Erythroblast (primary cell): ENCODE results near the gene ADAMTS2.

ENCODE experiments used
- GATA1 ChIP-seq: IDR thresholded peaks from 2 replicates; pipeline ENCODE4 v1.6.1; 2011; ENCODE audit warnings: low read depth, mild to moderate bottlenecking, control low read depth, low read length, moderate library complexity
- POLR2A ChIP-seq: IDR thresholded peaks from 2 replicates; pipeline ENCODE4 v1.6.1; 2011; ENCODE audit warnings: mild to moderate bottlenecking, low read length

GRCh38 chr5:179240561-179240960 lies 104.7 kb downstream of the ADAMTS2 start:
- TF ChIP-seq POLR2A, result no peak
- no peak for TF ChIP-seq GATA1
